Sigmoid colon (tissue), 7 donors: ENCODE measurements around the gene TIRAP. TPM values are rescaled to one million over a fixed set of nuclear protein-coding genes. Genes with fewer than 3 reads are reported as not detected.

Experiments
- polyA plus RNA-seq, 3 donors: library from polyadenylated mRNA; stranded (reverse); fragments of 200-250 nt; gene quantifications; one replicate each; pipeline ENCODE4 v1.2.3, GENCODE V29; 2013
- small RNA-seq, 3 donors: library from RNA; depleted of rRNA; stranded (forward); fragments of <200 nt; gene quantifications; one replicate each; pipeline ENCODE3, GENCODE V24; 2016
- total RNA-seq, 4 donors: library from RNA; depleted of rRNA; stranded (reverse); fragments of >200 nt; gene quantifications; one replicate each; pipeline ENCODE4 v1.1.0, GENCODE V29; 2016
- donor health status: healthy with polysubstance abuse.
- donor health status: Bipolar disorder and iron deficiency.
- donor health status: healthy.

TIRAP gene
- total and polyA plus RNA-seq, 7 donors: 4.2 to 11.5 (median 9.3) TPM

Small RNAs within 50 kb of the gene (small RNA-seq; reads per million reads assigned to genes)
- gene RN7SL351P: 0 reads per million in 3 donors

Other genes starting within 250 kb of the TIRAP start
- gene CDON, start 220.2 kb upstream of the TIRAP start, total RNA-seq: 10 to 100 TPM; 48.9 to 88.1 (median 66.3) TPM
- 1 to 10 TPM in 1 of 3 donors, under 1 TPM in 2; under 0.01 to 3.4 (median 0.60) TPM for gene CDON, start 220.2 kb upstream of the TIRAP start, polyA plus RNA-seq
- 10 to 100 TPM; 14.3 to 24.4 (median 17.6) TPM for gene RPUSD4, start 71.4 kb upstream of the TIRAP start, total RNA-seq
- 10 to 100 TPM in 2 of 3 donors, 1 to 10 TPM in 1; 7.9 to 22.5 (median 10.8) TPM for gene RPUSD4, start 71.4 kb upstream of the TIRAP start, polyA plus RNA-seq
- 10 to 100 TPM; 13.3 to 22.2 (median 16.2) TPM for gene FAM118B, start 71.3 kb upstream of the TIRAP start, total RNA-seq
- 10 to 100 TPM; 25.8 to 54.3 (median 43.2) TPM for gene FAM118B, start 71.3 kb upstream of the TIRAP start, polyA plus RNA-seq
- 10 to 100 TPM; 51.0 to 66.5 (median 57.2) TPM for gene SRPRA, start 14.2 kb upstream of the TIRAP start, total RNA-seq
- 10 to 100 TPM in 2 of 3 donors, 1 to 10 TPM in 1; 7.8 to 62.1 (median 15.7) TPM for gene SRPRA, start 14.2 kb upstream of the TIRAP start, polyA plus RNA-seq
- gene FOXRED1, start 13.9 kb upstream of the TIRAP start, total RNA-seq: 10 to 100 TPM; 14.5 to 46.0 (median 15.3) TPM
- 10 to 100 TPM; 10.8 to 36.5 (median 24.7) TPM for gene FOXRED1, start 13.9 kb upstream of the TIRAP start, polyA plus RNA-seq
- 1 to 10 TPM; 7.6 to 10.0 (median 9.3) TPM for gene DCPS, start 21.0 kb downstream of the TIRAP start, total RNA-seq
- gene DCPS, start 21.0 kb downstream of the TIRAP start, polyA plus RNA-seq: 10 to 100 TPM in 2 of 3 donors, 1 to 10 TPM in 1; 9.0 to 30.0 (median 15.0) TPM
- gene ST3GAL4, start 72.6 kb downstream of the TIRAP start, total RNA-seq: 10 to 100 TPM; 43.1 to 69.2 (median 45.5) TPM
- 100 to 1,000 TPM; 211 to 336 (median 268) TPM for gene ST3GAL4, start 72.6 kb downstream of the TIRAP start, polyA plus RNA-seq